GM18526 (cell line): Measurements from ENCODE around the gene RANBP17.

ENCODE experiments used
- POLR2A ChIP-seq: IDR thresholded peaks from 3 replicates; pipeline ENCODE4 v1.6.1; 2011; ENCODE audit not compliant: insufficient read length; ENCODE audit errors: extremely low read depth

Gene RANBP17

GRCh38 chr5:171115519-171115918, 253.7 kb downstream of the RANBP17 start:
- TF ChIP-seq POLR2A: no peak

- TF ChIP-seq POLR2A: no peak
Observed at GRCh38 chr5:171116719-171117118, 254.9 kb downstream of the RANBP17 start.

- no peak for TF ChIP-seq POLR2A
Observed at GRCh38 chr5:171120986-171121622, 259.3 kb downstream of the RANBP17 start.

- no peak for TF ChIP-seq POLR2A
Observed at GRCh38 chr5:171121638-171122037, 259.8 kb downstream of the RANBP17 start.

GRCh38 chr5:171122372-171122771, 260.6 kb downstream of the RANBP17 start:
- TF ChIP-seq POLR2A: no peak

GRCh38 chr5:171123417-171123816, 261.6 kb downstream of the RANBP17 start:
- no peak for TF ChIP-seq POLR2A

- no peak for TF ChIP-seq POLR2A
Observed at GRCh38 chr5:171127314-171127713, 265.5 kb downstream of the RANBP17 start.

- TF ChIP-seq POLR2A: no peak
Observed at GRCh38 chr5:171128136-171128535, 266.3 kb downstream of the RANBP17 start.

GRCh38 chr5:171129308-171129707, 267.5 kb downstream of the RANBP17 start:
- no peak for TF ChIP-seq POLR2A

GRCh38 chr5:171131497-171131896, 269.7 kb downstream of the RANBP17 start:
- TF ChIP-seq POLR2A: no peak

- TF ChIP-seq POLR2A: no peak
Observed at GRCh38 chr5:171137768-171138525, 276.1 kb downstream of the RANBP17 start.

- no peak for TF ChIP-seq POLR2A
Observed at GRCh38 chr5:171139227-171139626, 277.4 kb downstream of the RANBP17 start.

GRCh38 chr5:171142617-171143016, 280.8 kb downstream of the RANBP17 start:
- TF ChIP-seq POLR2A: no peak

GRCh38 chr5:171143171-171143570, 281.4 kb downstream of the RANBP17 start:
- no peak for TF ChIP-seq POLR2A

- no peak for TF ChIP-seq POLR2A
Observed at GRCh38 chr5:171143926-171144325, 282.1 kb downstream of the RANBP17 start.

- no peak for TF ChIP-seq POLR2A
Observed at GRCh38 chr5:171149333-171149732, 287.5 kb downstream of the RANBP17 start.

- no peak for TF ChIP-seq POLR2A
Observed at GRCh38 chr5:171149772-171150171, 288.0 kb downstream of the RANBP17 start.
